Thyroid gland (tissue), 4 donors: ENCODE measurements around the gene ATP5PB. TPM values are rescaled to one million over a fixed set of nuclear protein-coding genes. Genes with fewer than 3 reads are reported as not detected.

ENCODE experiments used
- DNase-seq, 2 donors: peaks; one replicate each; pipeline ENCODE4 v3.0.0-alpha.2; 2019
- H3K27ac ChIP-seq, 3 donors: fragments of 200-600 bp; sonication (generic); 1 replicate in 2 of 3; 2 replicates in 1 of 3; pipeline ENCODE4 v1.5.1; 2016 to 2019; ENCODE audit warnings: mild to moderate bottlenecking in 1 of 3, moderate library complexity in 1 of 3
- H3K27me3 ChIP-seq: fragments of 200-600 bp; sonication (generic); one replicate; pipeline ENCODE4 v1.5.1; 2019
- H3K36me3 ChIP-seq, 2 donors: fragments of 200-600 bp; sonication (generic); one replicate each; pipeline ENCODE4 v1.5.1; 2016 to 2019
- H3K4me1 ChIP-seq, 2 donors: fragments of 200-600 bp; sonication (generic); one replicate each; pipeline ENCODE4 v1.5.1; 2017 to 2019
- H3K4me3 ChIP-seq, 3 donors: fragments of 200-600 bp; sonication (generic); replicated peaks in 1 of 3; 1 replicate in 2 of 3; 2 replicates in 1 of 3; pipeline ENCODE4 v1.5.1; 2016; ENCODE audit warnings: mild to moderate bottlenecking in 1 of 3
- H3K9me3 ChIP-seq: fragments of 200-600 bp; sonication (generic); one replicate; pipeline ENCODE4 v1.5.1; 2017
- POLR2A ChIP-seq, 2 donors: fragments of 450-650 bp; IDR thresholded peaks; one replicate each; pipeline ENCODE4 v1.6.1; 2017; ENCODE audit warnings: antibody characterized with exemption in 2 of 2, mild to moderate bottlenecking in 2 of 2, moderate library complexity in 1 of 2
- whole genome bisulfite sequencing, 2 donors: methylation state at CpG; one replicate each; pipeline ENCODE4 v1.1.5; 2017; 5-methylcytosine and 5-hydroxymethylcytosine counted together
- intact Hi-C: fragments of 100-400 bp; cut with DNase I; formaldehyde crosslinking; loops from one replicate; pipeline ENCODE4 v1.15.1; 2023
- total RNA-seq, 4 donors: library from RNA; depleted of rRNA; stranded (reverse); fragments of >200 nt; gene quantifications; one replicate each; pipeline ENCODE4 v1.2.3, GENCODE V29; 2016
- TF ChIP-seq, protein P1 (sequence below), 6 experiments: fragments of 200-600 bp in 3 of 6; fragments of 450-650 bp in 3 of 6; sonication (generic) in 3 of 6; IDR thresholded peaks; one replicate each; pipeline ENCODE4 v1.5.1; 2016 to 2019; ENCODE audit warnings: antibody characterized with exemption in 6 of 6, mild to moderate bottlenecking in 2 of 6, inconsistent platforms in 1 of 6, moderate library complexity in 1 of 6

The ATP5PB gene, protein sequence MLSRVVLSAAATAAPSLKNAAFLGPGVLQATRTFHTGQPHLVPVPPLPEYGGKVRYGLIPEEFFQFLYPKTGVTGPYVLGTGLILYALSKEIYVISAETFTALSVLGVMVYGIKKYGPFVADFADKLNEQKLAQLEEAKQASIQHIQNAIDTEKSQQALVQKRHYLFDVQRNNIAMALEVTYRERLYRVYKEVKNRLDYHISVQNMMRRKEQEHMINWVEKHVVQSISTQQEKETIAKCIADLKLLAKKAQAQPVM
- 100 to 1,000 TPM; 128 to 252 (median 193) TPM for total RNA-seq

DNA sequence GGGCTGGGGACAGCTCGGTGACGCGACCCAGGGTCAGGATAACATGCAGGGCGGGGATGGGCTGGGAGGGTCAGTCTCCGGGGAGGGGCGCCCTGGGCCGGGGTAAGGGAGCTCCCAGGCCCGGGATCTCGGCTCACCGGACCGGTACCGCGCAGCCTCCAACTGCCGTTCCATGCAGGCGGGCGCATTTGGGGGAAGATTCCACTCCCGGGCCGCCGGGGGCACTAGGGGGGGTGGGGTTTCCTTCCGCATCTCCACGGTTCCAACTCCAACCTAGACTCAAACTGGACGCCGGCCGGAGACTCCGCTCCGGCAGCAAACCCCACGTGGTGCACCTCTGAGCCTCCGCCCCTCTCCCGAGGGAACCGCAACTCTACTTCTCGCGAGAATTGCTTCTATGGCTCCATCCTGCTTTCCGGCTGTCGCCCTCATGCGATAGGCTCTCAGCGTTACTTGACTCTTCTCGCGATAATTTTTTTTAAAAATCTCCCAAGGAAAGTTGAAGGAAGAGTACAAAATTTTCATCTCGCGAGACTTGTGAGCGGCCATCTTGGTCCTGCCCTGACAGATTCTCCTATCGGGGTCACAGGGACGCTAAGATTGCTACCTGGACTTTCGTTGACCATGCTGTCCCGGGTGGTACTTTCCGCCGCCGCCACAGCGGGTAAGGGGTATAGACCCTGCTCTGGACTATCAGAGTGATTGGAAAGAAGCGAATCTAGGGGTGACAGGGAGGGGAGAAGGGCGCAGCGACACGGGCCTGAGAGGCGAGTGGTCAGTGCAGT, at the start of gene ATP5PB, which contains the start of gene WDR77:
Gene ATP5PB, plus strand, starts transcription at position 547 of the 785 bp plus-strand sequence. Its CDS starts 78 bp downstream, at position 625.
Gene WDR77, minus strand, starts transcription at position 339 of the 785 bp plus-strand sequence. Its CDS starts 87 bp downstream, at position 252.
- peaks cover 8 to 9% of the 10 kb centered on the region in 2 donors for H3K36me3 ChIP-seq
- no peaks in the 10 kb centered on the region for H3K9me3 ChIP-seq
- 0 to 1% methylated on average over 33 to 52 of the region's 54 CpGs for WGBS, 2 donors
- DNase-seq, result peak; percentile 94 to 95
- peak within 1 kb of the TSS; percentile 49 to 74 (median 71) for H3K27ac ChIP-seq
- peak within 1 kb of the TSS; percentile 67 to 86 (median 77) for H3K4me3 ChIP-seq
- no peaks in the 10 kb centered on the region for H3K27me3 ChIP-seq
- peak in 1 of 2 donors; percentile 51 for TF ChIP-seq POLR2A (IDR thresholded peaks at IDR 0.05)
- TF ChIP-seq, protein P1, sequence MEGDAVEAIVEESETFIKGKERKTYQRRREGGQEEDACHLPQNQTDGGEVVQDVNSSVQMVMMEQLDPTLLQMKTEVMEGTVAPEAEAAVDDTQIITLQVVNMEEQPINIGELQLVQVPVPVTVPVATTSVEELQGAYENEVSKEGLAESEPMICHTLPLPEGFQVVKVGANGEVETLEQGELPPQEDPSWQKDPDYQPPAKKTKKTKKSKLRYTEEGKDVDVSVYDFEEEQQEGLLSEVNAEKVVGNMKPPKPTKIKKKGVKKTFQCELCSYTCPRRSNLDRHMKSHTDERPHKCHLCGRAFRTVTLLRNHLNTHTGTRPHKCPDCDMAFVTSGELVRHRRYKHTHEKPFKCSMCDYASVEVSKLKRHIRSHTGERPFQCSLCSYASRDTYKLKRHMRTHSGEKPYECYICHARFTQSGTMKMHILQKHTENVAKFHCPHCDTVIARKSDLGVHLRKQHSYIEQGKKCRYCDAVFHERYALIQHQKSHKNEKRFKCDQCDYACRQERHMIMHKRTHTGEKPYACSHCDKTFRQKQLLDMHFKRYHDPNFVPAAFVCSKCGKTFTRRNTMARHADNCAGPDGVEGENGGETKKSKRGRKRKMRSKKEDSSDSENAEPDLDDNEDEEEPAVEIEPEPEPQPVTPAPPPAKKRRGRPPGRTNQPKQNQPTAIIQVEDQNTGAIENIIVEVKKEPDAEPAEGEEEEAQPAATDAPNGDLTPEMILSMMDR (IDR thresholded peaks at IDR 0.05), result no peak
- peaks cover 9 to 28% of the 10 kb centered on the region in 2 donors for H3K4me1 ChIP-seq
- intact Hi-C loops, result no loop called here

DNA sequence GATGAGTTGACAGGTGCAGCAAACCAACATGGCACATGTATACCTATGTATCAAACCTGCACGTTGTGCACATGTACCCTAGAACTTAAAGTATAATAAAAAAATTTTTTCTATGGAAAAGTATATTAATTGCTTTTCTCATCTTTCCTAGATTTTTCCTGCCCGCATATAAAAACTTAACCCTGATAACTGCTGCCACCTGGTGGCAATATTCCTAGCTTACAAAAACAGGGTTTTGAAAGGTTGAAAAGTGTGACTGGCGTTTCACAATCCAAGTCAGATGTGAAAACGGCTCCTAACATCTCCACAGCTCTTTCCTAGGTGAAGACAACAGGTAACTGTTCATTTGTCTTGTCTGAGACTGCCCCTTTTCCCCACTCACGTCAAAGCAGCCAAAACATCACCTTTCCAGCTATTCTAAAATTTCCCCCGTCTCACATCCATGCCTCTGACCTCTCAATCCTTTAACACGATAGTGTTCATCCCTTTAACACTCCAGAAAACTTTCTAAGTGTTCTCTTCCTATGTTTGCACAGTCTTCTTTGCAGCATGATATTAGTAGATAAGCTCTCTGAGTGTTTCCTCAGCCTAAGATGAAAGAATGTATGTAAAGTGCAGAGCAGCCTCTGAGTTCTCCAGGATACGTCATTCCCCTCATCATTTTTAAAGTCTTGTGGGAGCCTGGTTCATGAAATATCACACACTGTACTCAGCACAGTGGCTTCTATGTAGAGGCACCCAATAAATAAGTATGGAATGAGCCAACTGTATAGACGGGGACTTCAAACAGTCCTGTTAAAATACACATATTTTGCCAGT, 49.3 kb upstream of the ATP5PB start:
- 26 to 29% methylated on average over 9 of the region's 9 CpGs for WGBS, 2 donors
- H3K4me3 ChIP-seq, result no peak overlapping the region
- no peak overlapping the region for H3K27ac ChIP-seq
- TF ChIP-seq POLR2A (IDR thresholded peaks at IDR 0.05), result no peak
- TF ChIP-seq, protein P1 (IDR thresholded peaks at IDR 0.05), result peak; percentile 9 to 68 (median 60)
- H3K9me3 ChIP-seq, result no peaks in the 10 kb centered on the region
- peak; percentile 56 for DNase-seq
- H3K4me1 ChIP-seq, result no peaks in the 10 kb centered on the region
- H3K36me3 ChIP-seq, result no peaks in the 10 kb centered on the region
- no peaks in the 10 kb centered on the region for H3K27me3 ChIP-seq
- intact Hi-C loops, result loop anchor here (5.0 kb wide), 1 partner anchor 178 kb away; no protein-coding TSS in a partner anchor

DNA sequence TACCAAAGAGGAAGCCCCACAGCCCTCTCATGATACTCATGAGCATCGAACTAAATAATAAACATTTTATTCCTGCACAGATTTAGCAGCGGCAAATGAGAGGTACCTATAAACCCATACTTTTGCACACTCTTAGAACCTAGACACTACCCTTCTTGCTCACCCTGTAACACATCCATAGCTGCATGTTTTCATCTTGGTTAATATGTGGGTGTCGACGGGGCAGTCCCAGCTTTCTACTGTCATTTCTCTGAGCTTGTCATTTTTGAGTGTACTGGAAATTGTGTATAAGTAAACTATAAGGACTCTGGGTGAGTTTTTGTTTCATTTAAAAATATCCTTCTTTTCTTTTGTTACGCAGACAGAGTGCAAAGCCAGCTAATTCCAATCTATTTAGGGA, 47.2 kb upstream of the ATP5PB start:
- Histone ChIP-seq H3K36me3 (no peaks in the 10 kb centered on the region), H3K4me3 (no peak overlapping the region), H3K27me3 (no peaks in the 10 kb centered on the region), H3K4me1 (no peaks in the 10 kb centered on the region), H3K27ac (no peak overlapping the region), H3K9me3 (no peaks in the 10 kb centered on the region)
- DNase-seq, result no peak
- TF ChIP-seq POLR2A (IDR thresholded peaks at IDR 0.05), result no peak
- TF ChIP-seq, protein P1 (IDR thresholded peaks at IDR 0.05), result no peak
- 90 to 91% methylated on average over 5 of the region's 5 CpGs for WGBS, 2 donors
- intact Hi-C loops, result loop anchor here (5.0 kb wide), 1 partner anchor 180 kb away; no protein-coding TSS in a partner anchor

DNA sequence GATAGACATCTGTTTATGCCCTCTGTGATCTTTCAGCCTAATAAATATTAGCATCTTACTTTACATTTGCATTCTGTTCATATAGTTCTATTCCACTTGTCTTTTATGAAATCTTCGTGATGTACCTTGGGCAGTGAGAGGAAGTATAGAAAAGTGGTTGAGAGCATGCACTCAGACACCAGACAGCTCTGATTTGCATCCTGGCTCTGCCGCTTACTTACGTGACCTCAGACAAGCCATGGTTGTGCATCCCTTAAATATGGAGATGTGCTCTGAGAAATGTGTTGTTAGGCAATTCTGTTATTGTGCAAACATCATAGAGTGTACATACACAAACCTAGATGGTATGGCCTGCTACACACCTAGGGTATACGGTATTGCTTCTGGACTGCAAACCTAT, 44.7 kb upstream of the ATP5PB start:
- Histone ChIP-seq H3K36me3 (no peaks in the 10 kb centered on the region), H3K27ac (no peak overlapping the region), H3K9me3 (no peaks in the 10 kb centered on the region), H3K4me1 (no peaks in the 10 kb centered on the region), H3K4me3 (no peak overlapping the region), H3K27me3 (no peaks in the 10 kb centered on the region)
- 82 to 84% methylated on average over 4 of the region's 4 CpGs for WGBS, 2 donors
- TF ChIP-seq POLR2A (IDR thresholded peaks at IDR 0.05), result no peak
- TF ChIP-seq, protein P1 (IDR thresholded peaks at IDR 0.05), result no peak
- DNase-seq, result no peak
- intact Hi-C loops, result loop anchor here (5.0 kb wide), 1 partner anchor 182 kb away; no protein-coding TSS in a partner anchor
